Measurements from ENCODE around the gene ZNF221. TPM values are rescaled to one million over a fixed set of nuclear protein-coding genes. Genes with fewer than 3 reads are reported as not detected.

The ZNF221 gene
- total and polyA plus RNA-seq, 2 donors (not counting 3 experiments of a cell fraction or from before 2014, with no cell fraction given) = 1.4 to 4.2 TPM

Small RNAs within 50 kb of the gene (small RNA-seq; reads per million reads assigned to genes)
- gene AC006213.5 (ENCODE audit: insufficient read depth, insufficient read length, low read depth, low replicate concordance) = not detected

Other genes starting within 250 kb of the ZNF221 start
- not detected in 2 replicates for gene IRGC, start 235.2 kb upstream of the ZNF221 start, total RNA-seq
- gene IRGC, start 235.2 kb upstream of the ZNF221 start, polyA plus RNA-seq = not detected in 2 replicates
- gene SMG9, start 196.3 kb upstream of the ZNF221 start, total RNA-seq = 45.0 and 53.3 TPM in 2 replicates
- 25.5 and 26.4 TPM in 2 replicates for gene SMG9, start 196.3 kb upstream of the ZNF221 start, polyA plus RNA-seq
- gene KCNN4, start 170.3 kb upstream of the ZNF221 start, total RNA-seq = 0.35 TPM in 1 of 2 replicates, not detected in the other
- 0.27 and 0.29 TPM in 2 replicates for gene KCNN4, start 170.3 kb upstream of the ZNF221 start, polyA plus RNA-seq
- not detected in 2 replicates for gene LYPD5, start 148.8 kb upstream of the ZNF221 start, total RNA-seq
- gene LYPD5, start 148.8 kb upstream of the ZNF221 start, polyA plus RNA-seq = 0.11 and 0.28 TPM in 2 replicates
- 6.0 and 10.7 TPM in 2 replicates for gene ZNF283, start 123.9 kb upstream of the ZNF221 start, total RNA-seq
- gene ZNF283, start 123.9 kb upstream of the ZNF221 start, polyA plus RNA-seq = 1.4 and 1.9 TPM in 2 replicates
- gene ZNF404, start 67.3 kb upstream of the ZNF221 start, total RNA-seq = 0.62 and 1.5 TPM in 2 replicates
- gene ZNF404, start 67.3 kb upstream of the ZNF221 start, polyA plus RNA-seq = 0.37 and 0.68 TPM in 2 replicates
- gene ZNF45, start 15.9 kb upstream of the ZNF221 start, total RNA-seq = 10.8 and 11.2 TPM in 2 replicates
- gene ZNF45, start 15.9 kb upstream of the ZNF221 start, polyA plus RNA-seq = 4.7 and 6.1 TPM in 2 replicates
- 5.9 and 7.6 TPM in 2 replicates for gene ZNF155, start 33.0 kb downstream of the ZNF221 start, total RNA-seq
- gene ZNF155, start 33.0 kb downstream of the ZNF221 start, polyA plus RNA-seq = 1.8 and 2.0 TPM in 2 replicates
- 2.9 TPM in 2 replicates for gene ZNF230, start 51.7 kb downstream of the ZNF221 start, total RNA-seq
- 1.4 and 1.5 TPM in 2 replicates for gene ZNF230, start 51.7 kb downstream of the ZNF221 start, polyA plus RNA-seq
- gene ZNF222, start 74.2 kb downstream of the ZNF221 start, total RNA-seq = 4.7 and 5.2 TPM in 2 replicates
- gene ZNF222, start 74.2 kb downstream of the ZNF221 start, polyA plus RNA-seq = 0.99 and 2.2 TPM in 2 replicates
- gene ZNF223, start 100.8 kb downstream of the ZNF221 start, total RNA-seq = 3.4 and 3.7 TPM in 2 replicates
- gene ZNF223, start 100.8 kb downstream of the ZNF221 start, polyA plus RNA-seq = 1.2 and 1.6 TPM in 2 replicates
- 2.4 and 2.7 TPM in 2 replicates for gene ZNF284, start 120.9 kb downstream of the ZNF221 start, total RNA-seq
- gene ZNF284, start 120.9 kb downstream of the ZNF221 start, polyA plus RNA-seq = 0.98 and 1.1 TPM in 2 replicates
- gene ZNF224, start 143.1 kb downstream of the ZNF221 start, total RNA-seq = 19.4 and 21.8 TPM in 2 replicates
- 6.8 and 8.5 TPM in 2 replicates for gene ZNF224, start 143.1 kb downstream of the ZNF221 start, polyA plus RNA-seq
- 3.9 and 4.1 TPM in 2 replicates for gene ZNF225, start 162.2 kb downstream of the ZNF221 start, total RNA-seq
- 0.83 and 0.92 TPM in 2 replicates for gene ZNF225, start 162.2 kb downstream of the ZNF221 start, polyA plus RNA-seq
- gene ZNF234, start 190.3 kb downstream of the ZNF221 start, total RNA-seq = 10.6 and 11.9 TPM in 2 replicates
- 2.1 and 2.5 TPM in 2 replicates for gene ZNF234, start 190.3 kb downstream of the ZNF221 start, polyA plus RNA-seq
- 19.7 and 19.8 TPM in 2 replicates for gene ZNF226, start 213.9 kb downstream of the ZNF221 start, total RNA-seq
- 5.9 and 8.8 TPM in 2 replicates for gene ZNF226, start 213.9 kb downstream of the ZNF221 start, polyA plus RNA-seq